B cell (primary cell): Measurements from ENCODE around the gene XRCC4. TPM values are rescaled to one million over a fixed set of nuclear protein-coding genes. Genes with fewer than 3 reads are reported as not detected.

Experiments
- ATAC-seq: fragments of 200-7000 bp; cut with Tn5 transposase; one replicate; pipeline ENCODE4 v1.10.0; 2021; ENCODE audit warnings: low read depth, mild to moderate bottlenecking, moderate number of reproducible peaks, moderate library complexity
- CTCF ChIA-PET: fragments of 350-600 bp; sonication (Branson Sonifier 250); formaldehyde crosslinking; loops from one replicate; lab custom pipeline; 2021; ENCODE audit warnings: antibody characterized with exemption, inconsistent platforms; lab: Charles Lee
- POLR2A ChIA-PET: fragments of 350-600 bp; sonication (Branson Sonifier 250); formaldehyde crosslinking; loops from one replicate; lab custom pipeline; 2021; ENCODE audit warnings: antibody characterized with exemption; lab: Charles Lee
- DNase-seq: peaks from one replicate; pipeline ENCODE4 v3.0.0; 2013
- H2AFZ ChIP-seq: 2 replicates; pipeline ENCODE4 v1.6.1; 2012; ENCODE audit warnings: mild to moderate bottlenecking, low read depth, low read length; ENCODE audit not compliant: insufficient read depth, poor library complexity, severe bottlenecking
- H3K27ac ChIP-seq, 2 donors: 1 replicate in 1 of 2; 2 replicates in 1 of 2; pipeline ENCODE4 v1.5.1; 2012 to 2013; ENCODE audit warnings: low read length in 2 of 2, mild to moderate bottlenecking in 2 of 2, moderate library complexity in 1 of 2
- H3K27me3 ChIP-seq, 4 experiments: fragments of 200-600 bp in 1 of 4; sonication (generic) in 1 of 4; replicated peaks in 1 of 4; 1 replicate in 2 of 4; 2 replicates in 2 of 4; pipeline versions ENCODE4 v1.6.1 to v1.7.0; 2013 to 2016; ENCODE audit warnings: low read length in 3 of 4, mild to moderate bottlenecking in 2 of 4, mixed read lengths in 1 of 4, moderate library complexity in 1 of 4; ENCODE audit not compliant: insufficient read depth in 4 of 4, control insufficient read depth in 3 of 4; ENCODE audit errors: control extremely low read depth in 1 of 4
- H3K36me3 ChIP-seq, 2 experiments: replicated peaks in 1 of 2; 1 replicate in 1 of 2; 2 replicates in 1 of 2; pipeline versions ENCODE4 v1.6.1 to v1.7.1; 2013; ENCODE audit warnings: low read length in 1 of 2; ENCODE audit not compliant: insufficient read depth in 2 of 2, control insufficient read depth in 1 of 2; ENCODE audit errors: control extremely low read depth in 1 of 2, extremely low read depth in 1 of 2
- H3K4me1 ChIP-seq, 2 donors: fragments of 200-600 bp in 1 of 2; sonication (generic) in 1 of 2; 1 replicate in 1 of 2; 2 replicates in 1 of 2; pipeline versions ENCODE4 v1.5.1 to v1.6.1; 2013 to 2017; ENCODE audit warnings: low read length in 2 of 2; ENCODE audit not compliant: control insufficient read depth in 2 of 2, insufficient read depth in 2 of 2
- H3K4me2 ChIP-seq: replicated peaks from 2 replicates; pipeline ENCODE3; 2012; ENCODE audit warnings: mild to moderate bottlenecking, low read depth, low read length; ENCODE audit not compliant: poor library complexity, severe bottlenecking
- H3K4me3 ChIP-seq, 5 experiments: fragments of 200-600 bp in 1 of 5; sonication (generic) in 1 of 5; 1 replicate in 3 of 5; 2 replicates in 2 of 5; pipeline versions ENCODE4 v1.5.1 to v1.7.0; 2011 to 2016; ENCODE audit warnings: low read length in 4 of 5, mild to moderate bottlenecking in 4 of 5, low read depth in 2 of 5, control low read depth in 1 of 5, moderate library complexity in 1 of 5; ENCODE audit not compliant: insufficient read depth in 1 of 5; ENCODE audit errors: control extremely low read depth in 1 of 5, extremely low read depth in 1 of 5
- H3K79me2 ChIP-seq: fragments of 200-600 bp; sonication (generic); one replicate; pipeline ENCODE4 v1.6.0; 2016; ENCODE audit warnings: low read length; ENCODE audit not compliant: control insufficient read depth, insufficient read depth
- H3K9ac ChIP-seq: fragments of 200-600 bp; sonication (generic); 2 replicates; pipeline ENCODE4 v1.6.1; 2017; ENCODE audit warnings: mild to moderate bottlenecking, low read length, moderate library complexity
- H3K9me3 ChIP-seq, 3 donors: one replicate each; pipeline versions ENCODE4 v1.6.1 to v1.7.1; 2013; ENCODE audit warnings: low read length in 2 of 3; ENCODE audit not compliant: control insufficient read depth in 2 of 3, insufficient read depth in 1 of 3; ENCODE audit errors: control extremely low read depth in 1 of 3
- H4K20me1 ChIP-seq: 2 replicates; pipeline ENCODE4 v1.6.0; 2012; ENCODE audit warnings: mild to moderate bottlenecking, low read length; ENCODE audit not compliant: insufficient read depth, control insufficient read depth, poor library complexity, severe bottlenecking
- H3K27ac Mint-ChIP-seq: one replicate; pipeline ENCODE4 v1.8.0; 2021; ENCODE audit warnings: mixed read lengths
- H3K27me3 Mint-ChIP-seq: one replicate; pipeline ENCODE4 v1.8.0; 2021; ENCODE audit warnings: mixed read lengths
- H3K4me1 Mint-ChIP-seq: one replicate; pipeline ENCODE4 v1.8.0; 2021; ENCODE audit warnings: mixed read lengths
- H3K4me3 Mint-ChIP-seq: one replicate; pipeline ENCODE4 v1.8.0; 2021; ENCODE audit warnings: mixed read lengths
- H3K9me3 Mint-ChIP-seq: one replicate; pipeline ENCODE4 v1.8.0; 2022; ENCODE audit warnings: mixed read lengths; ENCODE audit not compliant: insufficient read depth
- EZH2 ChIP-seq: IDR thresholded peaks from 2 replicates; pipeline ENCODE4 v1.6.1; 2012; ENCODE audit warnings: borderline replicate concordance, low read depth, mild to moderate bottlenecking, moderate library complexity, low read length; ENCODE audit not compliant: insufficient read depth, poor library complexity, severe bottlenecking
- WGBS: methylation state at CpG from one replicate; pipeline ENCODE4 v1.1.5; 2013; ENCODE audit warnings: missing lambda C conversion rate; ENCODE audit not compliant: insufficient coverage; 5-methylcytosine and 5-hydroxymethylcytosine counted together
- intact Hi-C: fragments of 100-400 bp; cut with micrococcal nuclease; formaldehyde crosslinking; loops from one replicate; pipeline ENCODE4 v1.10.0; 2022
- polyA plus RNA-seq: library from polyadenylated mRNA; depleted of rRNA; stranded (reverse); fragments of >200 nt; gene quantifications from 2 replicates; pipeline ENCODE4 v1.2.3, GENCODE V29; 2012
- total RNA-seq, 2 donors: library from RNA; stranded (reverse); fragments of 120-200 nt in 1 of 2; gene quantifications; 1 replicate in 1 of 2; 2 replicates in 1 of 2; pipeline versions ENCODE4 v1.2.3 to v1.2.4, GENCODE V29; 2013 to 2022
- TF ChIP-seq, protein P1 (sequence below): fragments of 200-600 bp; IDR thresholded peaks from one replicate; pipeline ENCODE4 v1.8.0; 2022; ENCODE audit warnings: antibody characterized with exemption, mild to moderate bottlenecking

XRCC4 gene
- total and polyA plus RNA-seq, 2 donors (not counting 1 experiment from before 2014, with no cell fraction given): 1.3 to 7.7 TPM

DNA sequence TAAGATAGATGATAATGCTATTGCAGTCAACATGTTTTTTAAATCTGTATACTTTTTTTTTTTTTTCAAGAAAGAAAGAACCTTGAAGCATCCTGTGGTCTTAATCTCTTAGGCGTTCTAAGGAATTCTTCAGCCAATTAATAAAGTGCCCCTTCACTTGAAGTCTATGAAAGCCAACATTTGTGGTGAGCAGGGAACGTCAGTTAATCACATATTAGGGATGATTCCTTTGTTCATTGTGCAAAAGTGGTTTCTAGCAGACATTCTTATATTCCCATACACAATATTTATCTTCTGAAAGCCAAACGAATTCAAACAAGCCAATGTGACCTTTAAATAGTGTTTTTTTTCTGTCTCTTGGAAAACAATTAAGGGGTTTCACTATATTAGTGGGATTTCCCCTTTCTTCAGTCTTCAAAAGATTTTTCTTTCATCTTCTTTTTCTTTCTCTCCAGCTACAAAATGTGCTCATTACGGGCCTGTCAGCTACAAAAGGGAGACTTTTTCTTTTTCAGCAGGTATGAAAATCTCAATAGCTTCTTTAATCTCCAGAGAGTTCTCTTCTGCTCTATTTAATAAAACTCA is 40.3 kb upstream of the XRCC4 start:
- Histone ChIP-seq H3K4me3 (no peak overlapping the region), H4K20me1 (no peaks in the 10 kb centered on the region), H3K9me3 (no peaks in the 10 kb centered on the region), H3K27ac (no peak overlapping the region), H3K36me3 (no peaks in the 10 kb centered on the region), H3K9ac (no peak overlapping the region), H3K4me1 (no peaks in the 10 kb centered on the region), H3K4me2 (no peak overlapping the region), H2AFZ (no peak overlapping the region), H3K79me2 (no peaks in the 10 kb centered on the region), H3K27me3 (no peaks in the 10 kb centered on the region)
- no peak overlapping the region for H3K4me3 Mint-ChIP-seq
- DNase-seq (no peak), ATAC-seq (no peak)
- POLR2A ChIA-PET: no interaction called here
- WGBS: no CpG with 5 or more reads among the region's 4 CpGs
- H3K27ac Mint-ChIP-seq: no peak overlapping the region
- no peaks in the 10 kb centered on the region for H3K27me3 Mint-ChIP-seq
- intact Hi-C loops: no loop called here
- TF ChIP-seq, protein P1, sequence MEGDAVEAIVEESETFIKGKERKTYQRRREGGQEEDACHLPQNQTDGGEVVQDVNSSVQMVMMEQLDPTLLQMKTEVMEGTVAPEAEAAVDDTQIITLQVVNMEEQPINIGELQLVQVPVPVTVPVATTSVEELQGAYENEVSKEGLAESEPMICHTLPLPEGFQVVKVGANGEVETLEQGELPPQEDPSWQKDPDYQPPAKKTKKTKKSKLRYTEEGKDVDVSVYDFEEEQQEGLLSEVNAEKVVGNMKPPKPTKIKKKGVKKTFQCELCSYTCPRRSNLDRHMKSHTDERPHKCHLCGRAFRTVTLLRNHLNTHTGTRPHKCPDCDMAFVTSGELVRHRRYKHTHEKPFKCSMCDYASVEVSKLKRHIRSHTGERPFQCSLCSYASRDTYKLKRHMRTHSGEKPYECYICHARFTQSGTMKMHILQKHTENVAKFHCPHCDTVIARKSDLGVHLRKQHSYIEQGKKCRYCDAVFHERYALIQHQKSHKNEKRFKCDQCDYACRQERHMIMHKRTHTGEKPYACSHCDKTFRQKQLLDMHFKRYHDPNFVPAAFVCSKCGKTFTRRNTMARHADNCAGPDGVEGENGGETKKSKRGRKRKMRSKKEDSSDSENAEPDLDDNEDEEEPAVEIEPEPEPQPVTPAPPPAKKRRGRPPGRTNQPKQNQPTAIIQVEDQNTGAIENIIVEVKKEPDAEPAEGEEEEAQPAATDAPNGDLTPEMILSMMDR: no peak
- TF ChIP-seq EZH2: no peak
- H3K9me3 Mint-ChIP-seq: no peaks in the 10 kb centered on the region
- CTCF ChIA-PET: interaction anchor here (0.7 kb wide), 1 partner anchor 398 kb away, joined by 5 read pairs; no protein-coding TSS in a partner anchor
- H3K4me1 Mint-ChIP-seq: no peaks in the 10 kb centered on the region

DNA sequence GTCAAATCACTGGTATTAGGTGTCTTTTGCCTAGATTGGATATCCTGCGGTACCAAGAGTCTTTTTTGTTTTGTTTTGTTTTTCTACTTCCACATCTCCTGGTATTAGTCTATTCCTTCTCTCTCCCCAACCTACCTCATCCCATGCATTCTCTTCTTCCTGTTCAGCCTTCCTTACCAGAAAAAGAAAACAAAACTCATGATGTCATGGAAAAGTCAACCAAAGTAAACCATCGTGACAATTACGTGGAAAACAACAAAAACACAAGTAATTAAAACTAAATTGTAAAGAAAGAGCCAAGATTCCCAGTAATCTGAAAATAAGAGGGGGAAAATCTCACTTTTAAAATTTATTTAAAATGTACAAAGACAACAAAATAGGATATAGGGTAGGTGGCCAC is 38.4 kb upstream of the XRCC4 start:
- DNase-seq: no peak
- no peak overlapping the region for H3K9ac ChIP-seq
- ChIA-PET POLR2A (no interaction called here), CTCF (no interaction called here)
- no peaks in the 10 kb centered on the region for H3K79me2 ChIP-seq
- no peaks in the 10 kb centered on the region for H3K9me3 Mint-ChIP-seq
- intact Hi-C loops: no loop called here
- no CpG with 5 or more reads among the region's 3 CpGs for WGBS
- no peak for TF ChIP-seq EZH2
- TF ChIP-seq, protein P1: no peak
- H3K27me3 Mint-ChIP-seq: no peaks in the 10 kb centered on the region
- H3K27me3 ChIP-seq: no peaks in the 10 kb centered on the region
- H3K4me3 ChIP-seq: no peak overlapping the region
- no peaks in the 10 kb centered on the region for H3K4me1 Mint-ChIP-seq
- no peak overlapping the region for H3K27ac ChIP-seq
- H3K4me3 Mint-ChIP-seq: no peak overlapping the region
- no peaks in the 10 kb centered on the region for H3K36me3 ChIP-seq
- no peak for ATAC-seq
- H4K20me1 ChIP-seq: no peaks in the 10 kb centered on the region
- H3K4me2 ChIP-seq: no peak overlapping the region
- no peaks in the 10 kb centered on the region for H3K9me3 ChIP-seq
- H2AFZ ChIP-seq: no peak overlapping the region
- no peaks in the 10 kb centered on the region for H3K4me1 ChIP-seq
- no peak overlapping the region for H3K27ac Mint-ChIP-seq
